HG02981 (cell line): Measurements from ENCODE around the gene PIH1D2.
"Not testable (repeated sequence)": the region's sequence is repeated elsewhere in the genome, so short reads cannot be mapped to it uniquely, and the experiment has no call there.

Experiments used
- ATAC-seq: cut with Tn5 transposase; IDR thresholded peaks from one replicate; pipeline ENCODE4 v1.9.1; 2021; ENCODE audit warnings: mild to moderate bottlenecking, moderate library complexity; ENCODE audit not compliant: unreplicated experiment

The PIH1D2 gene

GRCh38 chr11:112073941-112074811 lies at the start of gene PIH1D2, which contains the start of gene NKAPD1:
Gene PIH1D2 (minus strand): TSS chr11:112074017. CDS start chr11:112073174, 843 bp downstream.
Gene NKAPD1 (plus strand): TSS chr11:112074299. CDS start chr11:112075575, 1,276 bp downstream.
- peak; percentile 90 for ATAC-seq

GRCh38 chr11:112123129-112123528 lies 49.3 kb upstream of the PIH1D2 start:
- ATAC-seq = no peak

- no peak for ATAC-seq
Observed at GRCh38 chr11:112121981-112122615, 48.3 kb upstream of the PIH1D2 start.

- no peak for ATAC-seq
Observed at GRCh38 chr11:112118176-112118575, 44.4 kb upstream of the PIH1D2 start.

- ATAC-seq = no peak
Observed at GRCh38 chr11:112115386-112115785, 41.6 kb upstream of the PIH1D2 start.

GRCh38 chr11:112114460-112114859 lies 40.6 kb upstream of the PIH1D2 start:
- no peak for ATAC-seq

- ATAC-seq = no peak
Observed at GRCh38 chr11:112113539-112114457, 40.0 kb upstream of the PIH1D2 start.

- ATAC-seq = no peak
Observed at GRCh38 chr11:112106070-112106469, 32.3 kb upstream of the PIH1D2 start.

GRCh38 chr11:112103446-112103845 lies 29.6 kb upstream of the PIH1D2 start:
- ATAC-seq = no peak

GRCh38 chr11:112100462-112100861 lies 26.6 kb upstream of the PIH1D2 start:
- ATAC-seq = no peak

GRCh38 chr11:112097734-112098528 lies 24.1 kb upstream of the PIH1D2 start:
- no peak for ATAC-seq

GRCh38 chr11:112096194-112096593 lies 22.4 kb upstream of the PIH1D2 start:
- ATAC-seq = no peak

- ATAC-seq = not testable (repeated sequence)
Observed at GRCh38 chr11:112095302-112095701, 21.5 kb upstream of the PIH1D2 start.

GRCh38 chr11:112087212-112087611 lies 13.4 kb upstream of the PIH1D2 start:
- ATAC-seq = no peak

- ATAC-seq = peak; percentile 85
Observed at GRCh38 chr11:112086422-112087191, 12.8 kb upstream of the PIH1D2 start, which contains the start of the genes SDHD and TIMM8B. Gene SDHD (plus strand): TSS chr11:112086873. CDS start chr11:112086908, 35 bp downstream. Gene TIMM8B (minus strand): TSS chr11:112086756. CDS start chr11:112086723, 33 bp downstream.

GRCh38 chr11:112085822-112086421 lies 12.1 kb upstream of the PIH1D2 start:
- ATAC-seq = peak; percentile 29

- ATAC-seq = no peak
Observed at GRCh38 chr11:112082729-112083128, 8.9 kb upstream of the PIH1D2 start.

GRCh38 chr11:112062923-112063322 lies 10.9 kb downstream of the PIH1D2 start:
- no peak for ATAC-seq

GRCh38 chr11:112058103-112058502 lies 15.7 kb downstream of the PIH1D2 start:
- ATAC-seq = no peak
